GM21447 (cell line): Measurements from ENCODE around the gene CREB3L2.
"Not testable (repeated sequence)": the region's sequence is repeated elsewhere in the genome, so short reads cannot be mapped to it uniquely, and the experiment has no call there.

Experiments used
- ATAC-seq: cut with Tn5 transposase; IDR thresholded peaks from one replicate; pipeline ENCODE4 v1.9.1; 2021; ENCODE audit not compliant: unreplicated experiment

Gene CREB3L2

DNA sequence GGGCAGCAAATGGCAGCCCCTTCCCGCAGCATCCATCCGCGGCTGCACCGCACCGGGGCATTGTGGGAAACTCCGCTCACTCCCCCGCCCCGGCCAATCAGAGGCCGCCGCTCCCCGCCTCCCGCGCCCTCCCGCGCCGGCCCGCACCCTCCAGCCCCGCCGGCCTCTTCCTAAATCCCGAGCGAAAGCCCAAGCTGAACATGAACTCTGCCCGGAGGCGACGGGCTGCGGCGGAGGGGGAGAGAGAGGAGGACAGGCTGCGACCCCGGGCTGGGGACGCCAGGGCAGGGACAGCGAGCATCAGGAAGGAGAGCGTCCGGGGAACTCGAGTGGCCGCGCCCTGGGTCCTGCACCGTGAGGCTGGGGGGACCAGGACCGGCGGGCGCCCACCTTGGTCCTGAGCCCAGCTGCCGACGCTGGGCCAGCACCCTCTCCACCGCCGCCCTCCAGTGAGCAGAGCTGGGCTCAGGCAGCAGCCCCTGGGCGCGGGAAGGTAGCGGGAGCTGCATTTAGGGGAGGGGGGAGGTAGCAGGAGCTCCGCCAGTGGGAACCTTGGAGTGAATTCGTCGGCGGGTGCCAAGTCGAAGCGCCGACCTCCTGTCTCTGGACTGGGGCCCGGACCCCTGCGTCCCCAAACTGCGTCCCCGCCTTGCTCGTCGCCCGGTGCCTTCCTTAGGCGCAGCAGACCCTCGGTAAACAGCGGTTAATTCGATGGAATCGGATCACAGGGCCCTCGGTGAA lies 154.9 kb downstream of the CREB3L2 start, which contains the start of gene DGKI:
TSS of gene DGKI (minus strand) at position 148 of the 741 bp plus-strand sequence.
- no peak for ATAC-seq

DNA sequence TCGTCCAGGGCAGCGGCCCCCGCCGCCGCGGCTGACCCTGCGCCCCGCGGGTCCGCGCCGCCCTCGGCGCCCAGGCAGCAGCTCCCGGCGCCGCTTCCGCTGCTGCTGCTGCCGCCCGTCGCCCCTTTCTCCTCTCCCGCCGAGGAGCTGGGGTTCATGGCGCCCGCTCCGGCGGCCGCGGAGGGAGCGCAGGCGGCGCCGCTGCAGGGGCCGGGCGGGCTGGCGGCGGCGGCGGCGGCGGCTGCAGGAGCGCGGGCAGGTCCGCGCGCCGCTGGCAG lies 155.4 kb downstream of the CREB3L2 start:
- no peak for ATAC-seq

DNA sequence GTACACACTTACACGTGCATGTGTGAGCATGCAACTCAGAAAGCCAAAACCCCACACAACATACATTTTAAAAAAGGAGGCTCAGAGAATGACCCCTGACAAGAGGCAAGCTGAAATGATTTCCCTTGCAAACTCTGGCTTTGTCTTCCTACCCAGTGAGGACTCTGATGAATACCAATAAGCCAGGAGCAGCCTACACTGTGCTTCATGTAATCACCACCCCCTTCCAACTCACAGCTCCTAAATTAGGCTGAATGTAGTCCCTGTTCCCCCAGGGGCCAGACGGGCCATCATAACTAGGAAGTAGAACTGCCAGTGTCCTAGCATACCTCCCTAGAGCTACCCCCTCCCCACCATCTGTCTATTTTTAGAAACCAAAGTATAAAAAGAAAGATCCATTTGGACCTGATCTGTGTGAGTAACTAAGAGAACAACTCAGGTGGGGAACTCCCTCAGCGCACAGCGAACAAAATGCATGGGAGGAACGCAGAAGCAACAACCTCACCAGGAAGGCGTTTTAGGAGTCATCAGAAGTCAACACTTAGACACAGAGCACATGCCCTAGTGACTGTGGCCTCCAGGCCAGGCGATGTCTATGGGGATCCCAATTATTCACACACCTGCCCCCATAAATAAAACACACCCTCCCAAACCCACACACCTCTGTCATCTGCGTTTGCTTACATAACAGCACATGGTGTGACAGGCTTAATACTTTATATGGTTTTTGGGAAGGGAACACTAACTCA lies 157.0 kb downstream of the CREB3L2 start:
- ATAC-seq = no peak

GRCh38 chr7:137839903-137840779 lies 161.7 kb downstream of the CREB3L2 start:
- ATAC-seq = no peak

GRCh38 chr7:137838706-137839315 lies 163.1 kb downstream of the CREB3L2 start:
- ATAC-seq = no peak

- no peak for ATAC-seq
Measured at GRCh38 chr7:137836541-137836940, 165.3 kb downstream of the CREB3L2 start.

DNA sequence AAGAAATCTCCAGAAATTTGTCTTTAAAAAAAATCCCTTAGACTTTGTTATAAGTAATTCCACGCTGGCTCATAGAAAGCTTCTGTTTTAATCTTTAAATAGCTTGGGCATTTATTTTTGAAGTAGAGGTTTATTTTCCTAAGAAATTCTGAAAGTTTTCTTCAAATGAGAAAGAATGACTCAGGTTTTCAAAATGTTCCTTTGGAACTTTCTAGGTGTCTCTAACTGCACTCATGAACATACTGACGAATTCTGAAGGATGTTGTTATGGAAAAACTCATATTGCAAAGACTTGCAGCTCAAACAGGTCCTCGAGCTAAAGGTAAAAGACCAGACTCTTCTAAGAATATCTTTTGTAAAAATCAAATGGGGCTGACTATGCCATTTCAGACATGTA lies 165.8 kb downstream of the CREB3L2 start:
- no peak for ATAC-seq

- no peak for ATAC-seq
Measured at GRCh38 chr7:137835486-137836112, 166.3 kb downstream of the CREB3L2 start.

DNA sequence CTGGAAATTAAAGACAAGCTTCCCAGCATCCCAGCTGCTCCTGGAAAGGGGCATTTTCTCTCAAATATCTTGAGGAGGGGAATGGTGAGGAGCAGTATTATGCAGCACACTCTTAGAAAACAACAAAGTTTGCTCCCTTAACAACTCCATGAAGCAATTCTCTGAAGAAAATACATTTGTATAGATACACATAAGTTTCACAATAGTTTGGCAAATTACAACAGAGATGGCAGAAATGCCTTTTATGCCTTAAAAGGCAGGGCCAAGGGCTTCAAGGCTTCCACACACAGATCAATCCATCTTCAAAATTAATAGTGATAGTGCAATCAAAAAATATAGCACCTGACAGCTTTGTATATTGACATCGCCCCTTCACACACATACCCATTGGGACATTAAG lies 167.3 kb downstream of the CREB3L2 start:
- ATAC-seq = no peak

DNA sequence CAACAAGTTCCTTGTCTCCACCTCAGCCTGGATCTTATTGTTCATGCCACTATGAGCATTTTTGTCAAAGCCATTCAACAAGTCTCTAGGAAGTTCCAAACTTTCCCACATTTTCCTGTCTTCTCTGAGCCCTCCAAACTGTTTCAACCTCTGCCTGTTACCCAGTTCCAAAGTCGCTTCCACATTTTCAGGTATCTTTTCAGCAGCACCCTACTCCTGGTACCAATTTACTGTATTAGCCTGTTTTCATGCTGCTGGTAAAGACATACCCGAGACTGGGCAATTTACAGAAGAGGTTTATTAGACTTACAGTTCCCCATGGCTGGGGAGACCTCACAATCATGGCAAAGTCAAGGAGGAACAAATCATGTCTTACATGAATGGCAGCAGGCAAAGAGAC lies 168.9 kb downstream of the CREB3L2 start:
- ATAC-seq = not testable (repeated sequence)

- no peak for ATAC-seq
Measured at GRCh38 chr7:137832382-137832781, 169.5 kb downstream of the CREB3L2 start.

GRCh38 chr7:137831555-137831954 lies 170.3 kb downstream of the CREB3L2 start:
- ATAC-seq = not testable (repeated sequence)

DNA sequence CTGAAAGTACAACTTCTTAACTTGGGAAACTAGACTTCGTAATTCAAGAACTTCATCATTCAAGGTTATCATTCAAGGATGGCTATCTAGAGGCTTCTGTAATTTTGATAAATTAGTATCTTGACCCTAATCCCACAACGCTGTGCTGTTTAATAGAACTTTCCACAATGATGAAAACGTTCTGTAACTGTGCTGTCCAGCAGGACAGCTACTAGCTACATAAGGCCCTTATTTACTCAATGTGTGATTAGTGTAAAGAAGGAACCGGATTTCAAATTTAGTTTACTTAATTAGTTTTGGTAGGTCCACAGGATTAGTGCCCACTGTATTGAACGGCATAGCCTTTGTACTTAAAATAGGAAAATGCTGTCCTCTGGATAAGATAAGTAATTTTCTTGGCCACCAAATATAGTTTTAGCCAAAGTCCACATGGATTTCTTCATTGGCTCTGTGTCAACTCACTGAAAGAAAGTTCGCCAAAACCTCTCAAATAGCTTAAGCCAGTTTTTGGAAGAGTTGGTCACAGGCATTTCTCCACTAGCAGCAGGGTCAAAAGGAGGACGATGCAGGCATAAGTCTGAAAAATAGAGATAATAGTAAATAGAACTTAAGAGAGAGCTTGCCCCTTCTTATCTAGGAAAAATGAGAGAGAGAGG lies 172.4 kb downstream of the CREB3L2 start:
- no peak for ATAC-seq

DNA sequence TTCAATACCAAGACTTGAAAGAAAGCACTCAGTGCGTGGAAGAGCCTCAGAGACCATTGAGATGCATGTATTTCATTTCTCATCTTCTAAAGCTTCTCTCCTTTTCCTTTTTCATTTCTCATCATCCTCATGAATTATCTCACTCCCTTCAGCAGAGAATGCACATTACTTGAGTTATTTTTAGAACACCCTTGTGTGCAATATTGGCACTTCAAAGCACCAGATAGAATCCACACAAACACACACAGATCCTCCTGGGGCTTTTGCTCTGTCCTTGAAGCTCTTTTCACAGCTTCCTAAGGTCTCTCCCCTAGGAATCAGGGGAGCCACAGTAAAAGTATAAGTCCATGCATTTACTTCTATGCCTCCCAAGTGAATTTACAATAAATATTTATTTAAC lies 173.4 kb downstream of the CREB3L2 start:
- no peak for ATAC-seq

- no peak for ATAC-seq
Measured at GRCh38 chr7:137825489-137825888, 176.4 kb downstream of the CREB3L2 start.
